ENCODE measurements around the gene GPSM1.

The GPSM1 gene

DNA sequence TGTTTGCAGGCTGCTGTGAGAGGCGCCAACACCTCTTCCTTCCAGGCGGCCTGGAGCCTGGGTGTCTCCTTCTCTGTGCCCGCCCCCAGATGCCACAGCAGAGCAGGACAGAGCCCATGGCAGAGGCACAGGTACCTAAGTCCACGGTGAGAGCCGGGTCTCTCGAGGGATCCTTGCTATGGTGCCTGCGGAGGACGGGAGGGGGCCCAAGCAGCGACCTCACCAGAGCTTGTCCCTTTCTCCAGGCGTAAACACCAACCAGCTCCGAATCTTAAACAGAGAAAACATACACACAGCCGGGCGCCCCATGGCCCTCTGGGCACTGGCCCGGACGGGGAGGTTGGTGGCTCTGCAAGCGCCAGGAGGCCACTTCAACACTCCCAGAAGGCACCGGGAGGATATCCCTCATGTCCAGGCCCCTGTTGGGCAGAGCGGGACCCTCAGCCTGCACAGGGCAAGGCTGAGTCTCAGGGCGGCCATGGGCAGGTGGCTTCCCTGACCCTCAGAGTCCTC, 35.3 kb upstream of the GPSM1 start:
- no peak for FAIRE-seq

GRCh38 chr9:136292591-136293448, 34.5 kb upstream of the GPSM1 start:
- FAIRE-seq, result no peak

DNA sequence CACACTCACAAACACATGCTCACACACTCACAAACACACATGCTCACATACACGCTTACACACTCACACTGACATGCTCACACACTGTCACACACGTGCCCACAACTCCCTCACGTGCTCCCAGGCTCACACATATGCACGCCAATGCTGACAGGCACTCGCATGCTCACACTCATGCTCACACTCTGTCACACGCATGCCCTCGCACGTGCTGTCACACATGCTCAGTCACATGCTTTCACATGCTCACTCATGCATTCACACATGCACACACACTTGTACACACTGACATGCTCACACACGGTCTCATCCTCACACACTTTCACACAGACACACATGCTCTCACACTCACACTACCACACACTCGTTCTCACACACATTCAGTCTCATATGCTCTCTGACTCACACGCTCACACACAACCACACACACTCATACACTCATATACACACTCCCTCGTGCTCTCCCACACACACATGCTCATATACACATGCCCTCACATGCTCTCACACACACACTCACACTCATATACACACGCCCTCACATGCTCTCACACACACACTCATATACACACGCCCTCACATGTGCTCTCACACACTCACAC, 33.8 kb upstream of the GPSM1 start:
- FAIRE-seq, result no peak

GRCh38 chr9:136294437-136294836, 32.9 kb upstream of the GPSM1 start:
- no peak for FAIRE-seq

DNA sequence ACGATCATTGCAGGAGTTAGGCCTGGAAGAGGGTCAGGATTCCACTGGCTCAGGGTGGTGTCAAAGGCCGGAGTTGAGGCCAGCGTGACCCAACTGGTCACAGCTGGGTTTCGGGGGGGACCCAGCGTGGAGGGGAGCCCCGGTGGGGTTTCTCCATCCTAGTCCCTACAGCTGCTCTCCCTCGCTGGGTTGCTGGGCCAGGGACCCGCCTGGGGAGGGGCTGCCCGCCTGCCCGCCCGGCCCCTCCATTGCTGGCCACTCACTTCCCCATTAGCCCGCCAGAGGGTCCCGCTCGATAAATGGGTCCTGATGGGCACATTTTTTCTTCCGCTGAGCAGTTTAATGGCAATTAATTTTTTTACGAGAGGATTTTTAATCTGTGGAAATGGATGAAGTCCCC, 32.3 kb upstream of the GPSM1 start:
- FAIRE-seq, result no peak

DNA sequence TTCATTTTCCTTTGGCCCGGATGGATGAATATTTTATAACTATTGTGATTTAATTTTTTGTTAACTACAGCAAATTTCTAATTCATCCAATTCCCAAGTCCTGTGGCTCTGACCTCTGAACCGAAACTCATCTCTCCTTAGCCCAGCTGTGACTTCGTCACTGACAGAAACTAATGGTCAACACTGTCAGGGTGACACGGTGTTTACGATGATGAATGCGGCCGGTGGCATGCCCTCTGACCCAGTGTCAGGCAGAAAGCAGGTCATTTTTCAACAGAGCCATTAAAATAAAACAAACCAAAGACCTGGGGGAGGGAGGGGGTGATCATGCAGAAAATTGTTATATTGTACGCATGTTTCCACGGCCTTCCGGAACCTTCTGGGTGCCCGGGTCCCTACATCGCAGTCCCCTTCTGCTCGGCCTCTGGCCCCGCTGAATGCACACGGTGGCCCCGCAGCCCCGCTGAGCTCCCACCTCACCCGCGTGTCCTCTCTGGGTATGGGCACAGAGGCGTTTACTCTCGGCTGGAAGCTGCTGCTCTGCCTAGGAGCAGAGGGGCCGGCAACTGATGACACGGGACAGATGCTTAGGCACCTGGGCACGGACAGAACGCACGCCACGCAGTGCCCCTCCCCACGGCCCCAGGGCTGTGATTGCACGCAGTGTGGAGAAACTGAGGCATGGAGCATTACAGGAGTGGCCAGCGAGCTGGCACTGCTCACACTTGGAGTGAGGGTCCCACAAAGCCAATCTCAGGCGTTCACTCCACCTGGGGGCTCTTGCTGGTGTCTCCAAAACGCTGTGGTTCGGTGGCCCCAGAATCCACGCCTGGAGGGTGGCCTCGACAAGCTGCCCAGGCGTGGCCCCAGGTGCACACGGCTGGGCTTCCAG, 31.6 kb upstream of the GPSM1 start:
- FAIRE-seq, result no peak

GRCh38 chr9:136296434-136297015, 30.8 kb upstream of the GPSM1 start:
- FAIRE-seq, result no peak

DNA sequence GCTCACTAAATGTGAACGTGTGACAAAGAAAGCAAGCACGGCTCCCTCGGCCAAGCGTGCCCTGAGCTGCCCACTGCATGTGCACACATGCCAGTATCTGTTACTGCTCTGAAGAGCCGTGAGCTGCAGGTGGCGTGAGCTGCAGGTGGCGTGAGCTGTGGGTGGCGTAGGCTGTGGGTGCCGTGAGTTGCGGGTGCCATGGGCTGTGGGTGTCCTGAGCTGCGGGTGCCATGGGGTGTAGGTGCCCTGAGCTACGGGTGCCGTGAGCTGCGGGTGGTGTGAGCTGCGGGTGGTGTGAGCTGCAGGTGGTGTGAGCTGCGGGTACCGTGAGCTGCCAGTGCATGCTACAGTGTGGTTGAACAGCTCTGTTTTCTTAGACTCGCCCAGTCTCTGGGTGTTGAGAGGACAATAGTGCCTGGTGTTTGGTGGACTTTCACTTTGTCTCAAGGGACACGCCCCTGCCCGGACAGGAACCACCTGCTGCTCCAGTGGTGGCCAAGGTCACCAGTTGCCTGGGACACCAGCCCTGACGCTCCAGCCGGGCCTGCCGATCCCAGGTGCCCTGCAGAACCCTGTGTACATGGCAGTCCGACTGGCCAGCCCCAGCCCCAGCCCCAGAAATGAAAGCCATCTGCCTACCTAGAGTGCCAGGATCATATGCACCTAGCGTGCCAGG, 30.2 kb upstream of the GPSM1 start:
- no peak for FAIRE-seq

DNA sequence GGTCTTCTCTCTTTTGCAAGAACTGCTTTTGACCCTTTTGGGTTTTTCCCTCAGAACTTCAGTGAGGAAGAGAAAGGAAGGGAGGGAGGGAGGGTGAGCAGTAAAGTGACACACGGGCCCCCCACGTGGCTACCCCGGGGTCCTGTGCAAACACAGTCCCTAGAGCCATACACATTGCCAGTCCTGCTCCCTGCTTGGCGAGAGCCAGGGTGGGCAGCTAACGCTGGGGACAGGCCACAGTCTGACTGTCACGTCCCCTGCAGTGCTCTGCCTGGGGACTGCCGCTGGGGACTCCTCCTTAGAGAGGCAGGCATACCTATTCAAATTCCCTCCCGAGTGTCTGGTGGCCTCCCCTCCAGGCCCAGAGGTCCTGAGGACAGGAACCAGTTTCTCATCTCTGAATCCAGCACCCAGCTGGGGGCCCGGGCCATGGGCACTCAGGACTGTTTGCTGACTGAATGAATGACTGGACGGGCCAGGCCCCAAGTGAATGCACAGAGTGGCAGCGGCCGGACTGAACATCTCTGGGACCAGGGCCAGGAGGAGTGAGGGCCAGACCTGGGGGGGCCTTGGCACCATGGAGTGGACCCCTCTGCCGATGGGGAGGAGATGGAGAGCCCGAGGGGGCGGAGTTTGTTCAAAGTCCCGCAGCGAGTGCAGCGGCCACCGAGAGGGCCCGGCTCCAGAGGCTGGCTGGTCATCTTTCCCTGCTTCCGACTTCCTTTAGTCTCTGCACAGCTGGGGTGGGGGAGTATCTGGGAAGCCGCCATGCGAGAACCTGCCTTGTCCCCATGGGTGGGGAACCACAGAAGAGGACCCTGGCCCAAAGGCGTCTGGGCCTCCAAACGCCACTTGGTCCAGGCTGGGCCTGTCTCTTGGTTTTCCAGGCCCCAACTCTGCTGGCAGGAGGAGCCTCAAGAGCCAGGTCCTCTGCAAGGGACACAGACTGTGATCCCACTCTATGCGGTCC, 29.3 kb upstream of the GPSM1 start:
- FAIRE-seq, result no peak

GRCh38 chr9:136299116-136299515, 28.2 kb upstream of the GPSM1 start:
- FAIRE-seq, result no peak

GRCh38 chr9:136299541-136299940, 27.8 kb upstream of the GPSM1 start:
- FAIRE-seq, result no peak

GRCh38 chr9:136300016-136300545, 27.3 kb upstream of the GPSM1 start:
- FAIRE-seq, result no peak

DNA sequence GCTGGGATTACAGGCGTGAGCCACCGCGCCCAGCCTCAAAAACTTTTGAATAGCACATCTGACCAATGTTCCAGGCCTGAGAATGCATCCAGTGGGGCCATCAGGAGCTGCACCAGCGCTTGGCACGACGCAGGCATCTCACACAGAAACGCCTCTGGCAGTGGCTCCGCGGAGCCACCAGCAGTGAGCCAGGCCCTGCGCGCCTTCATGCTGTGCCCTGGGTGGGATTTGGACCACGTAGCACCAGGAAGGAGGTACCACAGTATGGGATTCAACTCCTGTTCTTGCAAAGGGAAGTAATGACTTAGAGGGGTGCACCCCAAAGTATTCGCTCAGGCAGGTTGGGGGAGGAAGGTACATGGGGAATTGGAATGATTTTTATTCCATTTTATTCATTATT, 26.5 kb upstream of the GPSM1 start:
- no peak for FAIRE-seq

DNA sequence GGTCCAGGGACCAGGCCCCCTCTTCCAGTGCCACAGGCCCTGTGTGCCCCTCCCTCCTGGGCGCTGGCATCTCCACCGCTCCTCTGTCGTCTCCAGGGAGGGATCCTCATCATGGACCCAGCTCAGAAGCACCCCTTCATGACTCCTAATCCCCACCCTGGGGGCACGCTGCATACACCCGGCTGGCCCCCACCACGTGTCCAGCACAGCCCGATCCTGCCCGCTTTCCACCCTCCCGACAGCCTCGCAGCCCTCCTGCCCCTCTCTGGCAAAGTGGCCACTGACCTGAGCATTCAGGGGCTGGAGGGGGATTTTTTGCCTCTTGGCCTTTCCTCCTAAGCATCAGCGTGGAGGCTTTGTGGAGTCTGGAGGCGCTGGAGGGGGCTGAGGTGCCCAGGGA, 24.8 kb upstream of the GPSM1 start:
- FAIRE-seq, result no peak

DNA sequence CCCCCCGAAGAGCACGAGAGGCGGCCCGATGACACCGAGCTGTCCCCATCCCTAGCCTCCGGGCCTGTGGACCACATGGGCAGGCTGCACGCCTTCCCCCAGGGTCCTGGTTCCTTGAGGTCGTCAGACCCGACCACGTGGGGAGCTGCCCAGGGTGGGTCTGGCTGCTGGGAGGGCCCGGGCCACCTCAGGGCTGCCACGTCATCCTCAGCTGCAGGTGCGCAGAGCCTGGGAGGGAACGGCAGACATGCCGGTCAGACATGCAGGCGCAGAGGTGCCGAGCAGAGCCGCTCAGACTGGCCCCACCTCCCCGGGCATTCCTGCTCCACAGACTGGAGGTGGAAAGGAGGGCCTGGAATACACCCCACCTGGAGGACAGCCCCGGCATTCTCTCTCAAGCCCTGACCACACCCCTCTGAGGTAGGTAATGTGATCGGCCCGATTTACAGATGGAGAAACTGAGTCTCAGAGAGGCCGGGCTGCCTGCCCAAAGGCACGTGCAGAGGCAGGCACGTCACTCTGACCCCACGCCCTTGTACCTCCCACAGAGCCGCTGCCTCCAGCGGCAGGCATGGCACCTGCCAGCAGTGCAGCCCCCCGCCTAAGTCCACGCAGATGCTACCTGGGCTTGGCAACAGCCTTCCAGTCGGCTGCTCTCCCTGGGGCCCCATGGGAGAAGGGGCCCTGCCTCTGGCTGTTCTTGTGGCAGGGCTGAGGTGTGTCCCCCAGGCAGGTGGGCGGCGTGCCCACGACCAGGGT, 24.1 kb upstream of the GPSM1 start:
- FAIRE-seq, result no peak

GRCh38 chr9:136303825-136304416, 23.4 kb upstream of the GPSM1 start, which contains the start of gene CCDC187:
Gene CCDC187 (minus strand): TSS chr9:136304094. CDS start chr9:136303830, 264 bp downstream.
- no peak for FAIRE-seq

DNA sequence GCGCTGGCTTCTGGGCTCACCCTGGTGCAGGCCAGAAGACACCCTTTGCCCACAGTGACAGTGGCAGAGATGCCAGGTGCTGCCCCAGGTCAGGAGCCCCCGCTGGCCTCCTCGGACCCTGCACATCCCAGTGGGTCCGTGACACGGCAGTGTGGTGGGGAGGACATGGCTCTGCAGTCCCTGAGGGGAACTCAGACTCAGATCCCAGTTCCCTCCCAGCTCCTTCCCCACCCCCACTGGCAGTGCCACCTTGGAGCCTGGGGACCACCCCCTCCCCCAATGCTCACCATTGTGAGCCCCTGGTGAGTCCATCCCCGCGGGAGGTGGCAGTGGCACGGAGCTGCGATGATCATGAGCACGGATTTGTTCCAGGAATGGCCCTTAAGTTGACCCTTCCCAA, 22.9 kb upstream of the GPSM1 start:
- FAIRE-seq, result no peak

DNA sequence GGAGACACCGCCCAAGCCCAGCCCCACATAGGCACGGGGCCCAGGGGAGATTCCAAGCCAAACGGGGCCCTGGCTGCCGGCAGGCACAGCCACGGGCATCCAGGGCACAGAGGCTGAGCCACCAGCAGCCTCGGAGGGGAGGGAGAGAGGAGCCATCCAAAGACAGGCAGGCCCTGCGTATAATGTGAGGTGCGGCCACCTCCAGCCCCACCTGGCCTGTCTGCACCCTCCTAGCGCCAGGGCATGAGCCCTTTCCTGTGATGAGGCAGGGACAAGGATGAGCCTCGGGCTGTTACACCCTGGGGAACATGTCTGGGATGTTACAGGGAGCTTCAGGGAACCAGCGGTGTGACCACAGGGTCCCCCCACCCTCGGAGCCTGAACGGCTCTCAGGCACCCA, 22.4 kb upstream of the GPSM1 start:
- no peak for FAIRE-seq

GRCh38 chr9:136305804-136306203, 21.5 kb upstream of the GPSM1 start:
- no peak for FAIRE-seq
